HG03571 (cell line): Measurements from ENCODE around the gene TMEM87B.
"Not testable (repeated sequence)": the region's sequence is repeated elsewhere in the genome, so short reads cannot be mapped to it uniquely, and the experiment has no call there.

Experiments used
- ATAC-seq: cut with Tn5 transposase; IDR thresholded peaks from one replicate; pipeline ENCODE4 v1.9.1; 2021; ENCODE audit not compliant: unreplicated experiment

TMEM87B gene

GRCh38 chr2:112113354-112113753 is 58.3 kb downstream of the TMEM87B start:
- ATAC-seq = not testable (repeated sequence)

- no peak for ATAC-seq
These were observed 63.1 kb downstream of the TMEM87B start for GRCh38 chr2:112118148-112118547.

DNA sequence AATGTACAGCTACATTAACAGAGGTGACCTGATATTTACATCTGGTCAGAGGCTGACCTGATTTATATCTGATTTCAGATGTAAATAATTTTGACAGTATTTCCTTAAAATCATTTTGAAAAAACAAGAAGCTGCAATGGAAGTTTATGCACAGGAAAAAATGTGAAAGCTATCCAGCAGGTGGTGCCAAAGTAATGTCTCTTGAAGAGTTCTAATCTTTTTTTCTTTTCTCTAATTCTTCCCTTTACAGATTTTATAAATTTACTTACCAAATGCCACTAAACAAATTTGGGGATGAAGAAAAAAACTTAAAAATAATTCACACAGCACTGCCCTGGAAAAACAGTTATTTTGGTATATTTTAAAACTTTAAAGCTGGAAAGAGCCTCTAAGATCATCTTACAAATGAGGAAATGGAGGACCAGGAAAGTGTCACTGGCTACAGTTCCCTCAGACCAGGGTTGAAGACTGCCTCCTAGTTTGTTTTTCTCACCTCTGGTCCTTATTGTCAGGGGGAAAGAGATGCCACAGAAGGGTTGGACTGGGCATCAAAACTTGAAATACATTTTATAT is 66.7 kb downstream of the TMEM87B start:
- ATAC-seq = no peak

GRCh38 chr2:112129060-112129459 is 74.0 kb downstream of the TMEM87B start:
- no peak for ATAC-seq

GRCh38 chr2:112133344-112133743 is 78.3 kb downstream of the TMEM87B start:
- no peak for ATAC-seq

- no peak for ATAC-seq
These were observed 79.1 kb downstream of the TMEM87B start for GRCh38 chr2:112134120-112134519.

GRCh38 chr2:112136096-112136495 is 81.0 kb downstream of the TMEM87B start:
- ATAC-seq = no peak

DNA sequence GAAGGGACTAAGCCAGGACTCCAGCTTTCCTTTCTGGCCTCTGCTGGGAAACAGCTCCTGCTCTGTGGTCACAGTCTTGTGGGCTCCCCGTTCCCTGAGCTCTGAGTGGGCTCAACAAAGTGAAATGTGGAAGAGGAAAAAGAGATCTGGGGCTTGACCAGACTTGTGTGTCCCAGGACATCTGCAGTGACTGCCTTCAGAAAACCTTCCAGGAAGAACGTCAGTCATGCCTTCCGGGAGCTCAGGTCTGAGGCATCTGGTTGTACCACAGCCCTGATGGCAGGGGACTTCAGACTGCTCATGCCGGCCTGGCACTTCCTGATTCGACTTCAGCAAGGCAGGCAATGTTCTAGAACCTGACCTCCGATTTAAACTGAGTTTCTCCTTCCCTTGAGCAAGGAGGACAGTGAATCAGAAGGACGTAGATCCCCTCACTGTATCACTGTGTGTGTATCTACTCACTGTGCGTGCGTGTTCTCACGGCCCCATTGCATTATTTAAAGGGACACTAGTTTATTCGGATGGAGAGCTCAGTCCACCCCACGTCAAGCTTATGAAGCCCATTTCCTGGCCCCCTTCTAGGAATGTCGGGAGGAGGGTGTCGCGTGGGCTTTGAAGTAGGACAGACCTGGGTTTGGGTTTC is 82.6 kb downstream of the TMEM87B start:
- no peak for ATAC-seq

DNA sequence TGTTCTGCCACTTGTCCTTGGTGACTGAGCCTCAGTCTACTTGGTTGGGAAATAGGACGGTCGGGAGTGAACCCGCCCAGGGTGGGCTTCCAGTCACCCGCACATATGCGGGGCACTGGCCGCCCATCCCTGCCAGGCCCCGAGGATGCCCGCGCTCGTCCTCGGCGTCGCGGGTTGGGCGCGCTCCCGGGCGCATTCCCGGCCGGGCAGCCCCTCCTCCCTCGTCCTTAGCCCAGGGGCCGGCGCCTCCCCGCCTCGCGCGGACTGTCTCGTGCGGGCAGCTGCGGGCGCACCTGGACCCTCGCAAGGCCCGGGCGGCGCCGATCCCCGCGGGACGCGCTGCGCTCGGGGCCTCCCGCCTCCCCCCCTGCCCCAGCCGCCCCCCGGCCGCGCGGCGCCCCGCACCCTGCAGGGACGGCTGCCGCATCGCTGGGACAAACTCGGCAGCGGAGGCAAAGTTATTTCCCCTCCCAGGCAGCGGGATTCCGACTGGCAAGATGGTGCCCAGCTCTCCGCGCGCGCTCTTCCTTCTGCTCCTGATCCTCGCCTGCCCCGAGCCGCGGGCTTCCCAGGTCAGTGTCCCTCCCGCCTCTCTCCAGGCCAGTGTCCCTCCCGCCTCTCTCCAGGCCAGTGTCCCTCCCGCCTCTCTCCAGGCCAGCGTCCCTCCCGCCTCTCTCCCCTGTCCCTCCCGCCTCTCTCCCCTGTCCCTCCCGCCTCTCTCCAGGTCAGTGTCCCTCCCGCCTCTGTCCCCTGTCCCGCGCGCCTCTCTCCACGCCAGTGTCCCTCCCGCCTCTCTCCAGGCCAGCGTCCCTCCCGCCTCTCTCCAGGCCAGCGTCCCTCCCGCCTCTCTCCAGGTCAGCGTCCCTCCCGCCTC is 83.3 kb downstream of the TMEM87B start, which contains the start of gene FBLN7:
FBLN7 (plus strand) TSS at position 227 of the 874 bp plus-strand sequence; CDS start at position 498, 271 bp downstream.
- ATAC-seq = no peak

GRCh38 chr2:112139033-112139614 is 84.1 kb downstream of the TMEM87B start:
- not testable (repeated sequence) for ATAC-seq

DNA sequence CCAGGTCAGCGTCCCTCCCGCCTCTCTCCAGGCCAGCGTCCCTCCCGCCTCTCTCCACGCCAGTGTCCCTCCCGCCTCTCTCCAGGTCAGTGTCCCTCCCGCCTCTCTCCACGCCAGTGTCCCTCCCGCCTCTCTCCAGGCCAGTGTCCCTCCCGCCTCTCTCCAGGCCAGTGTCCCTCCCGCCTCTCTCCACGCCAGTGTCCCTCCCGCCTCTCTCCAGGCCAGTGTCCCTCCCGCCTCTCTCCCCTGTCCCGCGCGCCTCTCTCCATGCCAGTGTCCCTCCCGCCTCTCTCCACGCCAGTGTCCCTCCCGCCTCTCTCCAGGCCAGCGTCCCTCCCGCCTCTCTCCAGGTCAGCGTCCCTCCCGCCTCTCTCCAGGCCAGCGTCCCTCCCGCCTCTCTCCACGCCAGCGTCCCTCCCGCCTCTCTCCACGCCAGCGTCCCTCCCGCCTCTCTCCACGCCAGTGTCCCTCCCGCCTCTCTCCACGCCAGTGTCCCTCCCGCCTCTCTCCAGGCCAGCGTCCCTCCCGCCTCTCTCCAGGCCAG is 84.7 kb downstream of the TMEM87B start:
- not testable (repeated sequence) for ATAC-seq

DNA sequence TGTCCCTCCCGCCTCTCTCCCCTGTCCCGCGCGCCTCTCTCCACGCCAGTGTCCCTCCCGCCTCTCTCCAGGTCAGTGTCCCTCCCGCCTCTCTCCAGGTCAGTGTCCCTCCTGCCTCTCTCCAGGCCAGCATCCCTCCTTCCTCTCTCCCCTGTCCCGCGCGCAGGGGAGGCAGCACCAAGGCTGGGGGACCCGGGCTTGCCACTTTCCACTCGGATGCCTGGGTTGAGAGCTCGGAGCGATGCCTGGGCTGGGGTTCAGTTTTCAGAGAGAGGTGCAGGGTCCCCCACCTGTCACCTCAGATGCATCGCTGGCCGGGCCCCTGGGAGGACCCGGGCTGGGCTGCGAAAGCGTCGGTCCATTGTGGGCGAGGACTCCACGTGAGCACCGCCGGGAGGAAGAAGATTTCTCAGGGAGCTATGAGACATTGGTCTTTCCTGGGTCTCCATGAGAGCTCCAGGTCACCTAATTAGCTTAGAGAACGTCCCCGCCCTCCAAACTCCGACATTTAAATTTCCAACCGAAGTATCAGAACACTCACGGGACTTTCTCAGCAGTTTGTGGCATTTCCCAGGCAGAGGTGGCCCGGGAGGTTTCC is 85.2 kb downstream of the TMEM87B start:
- no peak for ATAC-seq

DNA sequence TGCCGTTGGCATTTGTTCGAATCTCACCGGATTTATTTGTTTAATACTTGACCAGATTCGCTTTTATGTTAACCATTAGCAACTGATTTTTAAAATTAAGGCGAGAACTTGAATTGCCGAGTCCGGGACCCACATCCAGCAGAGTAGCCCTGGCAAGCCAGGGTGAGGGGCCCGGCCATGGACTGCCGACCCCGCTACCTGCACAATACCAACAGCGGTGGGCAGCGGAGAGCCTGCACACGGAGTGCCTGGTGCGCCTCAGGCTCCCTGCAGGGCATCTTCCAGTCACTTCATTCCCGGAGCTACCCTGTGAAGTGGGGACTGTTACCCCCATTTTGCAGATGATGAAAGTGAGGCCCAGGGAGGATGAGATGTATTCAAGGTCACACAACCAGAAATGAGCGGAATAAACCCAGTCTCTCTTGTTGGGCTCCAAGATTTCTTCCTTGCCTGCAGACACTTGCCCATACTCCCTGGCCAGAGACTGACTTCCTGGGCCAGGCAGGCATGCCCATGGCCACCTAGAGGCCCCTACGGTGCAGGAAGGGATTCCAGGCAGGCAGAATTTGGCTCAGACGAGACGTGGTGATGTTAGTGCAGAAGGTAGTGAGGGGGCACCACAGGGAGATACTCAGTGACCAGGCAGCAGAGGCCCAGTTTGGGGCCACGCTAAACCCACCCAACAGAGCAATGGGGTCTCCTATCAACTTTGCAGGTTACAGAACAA is 86.0 kb downstream of the TMEM87B start:
- no peak for ATAC-seq

GRCh38 chr2:112141626-112142007 is 86.5 kb downstream of the TMEM87B start:
- no peak for ATAC-seq

- no peak for ATAC-seq
These were observed 87.5 kb downstream of the TMEM87B start for GRCh38 chr2:112142525-112143078.

DNA sequence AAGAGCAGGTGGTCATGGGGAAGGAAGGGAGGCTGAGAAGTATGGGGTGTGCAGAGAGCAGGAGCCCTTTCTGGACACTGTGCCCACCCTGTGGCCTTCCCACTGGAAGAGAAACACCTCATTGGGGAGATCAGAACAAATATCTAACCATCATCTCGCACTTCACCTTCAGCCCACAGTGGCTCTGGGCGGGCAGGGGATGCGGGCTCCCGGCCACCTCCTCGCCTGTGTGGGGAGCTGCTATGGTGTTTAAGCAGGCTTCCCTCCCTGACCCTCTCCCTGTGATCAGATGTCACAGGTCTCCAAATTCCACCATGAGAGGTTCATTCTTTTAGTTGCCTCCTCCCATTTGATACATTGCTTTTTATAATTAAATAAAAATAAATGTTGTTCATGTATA is 88.1 kb downstream of the TMEM87B start:
- no peak for ATAC-seq

DNA sequence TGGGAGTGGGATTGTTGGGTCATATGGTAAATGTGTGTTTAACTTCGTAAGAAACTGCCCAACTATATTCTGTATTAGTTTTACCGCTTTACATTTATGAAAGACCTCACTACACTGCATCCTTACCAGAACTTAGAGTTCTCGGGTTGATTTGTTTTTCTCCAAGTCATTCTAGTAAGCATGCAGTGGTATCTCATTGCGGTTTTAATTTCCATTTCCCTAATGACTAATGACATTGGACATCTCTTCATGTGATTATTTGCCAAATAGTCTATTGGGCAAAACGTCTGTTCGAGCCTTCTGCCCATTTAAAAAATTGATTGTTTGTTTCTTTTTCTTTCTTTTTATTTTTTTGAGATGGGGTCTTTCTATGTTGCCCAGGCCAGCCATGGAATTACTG is 89.9 kb downstream of the TMEM87B start:
- ATAC-seq = no peak

DNA sequence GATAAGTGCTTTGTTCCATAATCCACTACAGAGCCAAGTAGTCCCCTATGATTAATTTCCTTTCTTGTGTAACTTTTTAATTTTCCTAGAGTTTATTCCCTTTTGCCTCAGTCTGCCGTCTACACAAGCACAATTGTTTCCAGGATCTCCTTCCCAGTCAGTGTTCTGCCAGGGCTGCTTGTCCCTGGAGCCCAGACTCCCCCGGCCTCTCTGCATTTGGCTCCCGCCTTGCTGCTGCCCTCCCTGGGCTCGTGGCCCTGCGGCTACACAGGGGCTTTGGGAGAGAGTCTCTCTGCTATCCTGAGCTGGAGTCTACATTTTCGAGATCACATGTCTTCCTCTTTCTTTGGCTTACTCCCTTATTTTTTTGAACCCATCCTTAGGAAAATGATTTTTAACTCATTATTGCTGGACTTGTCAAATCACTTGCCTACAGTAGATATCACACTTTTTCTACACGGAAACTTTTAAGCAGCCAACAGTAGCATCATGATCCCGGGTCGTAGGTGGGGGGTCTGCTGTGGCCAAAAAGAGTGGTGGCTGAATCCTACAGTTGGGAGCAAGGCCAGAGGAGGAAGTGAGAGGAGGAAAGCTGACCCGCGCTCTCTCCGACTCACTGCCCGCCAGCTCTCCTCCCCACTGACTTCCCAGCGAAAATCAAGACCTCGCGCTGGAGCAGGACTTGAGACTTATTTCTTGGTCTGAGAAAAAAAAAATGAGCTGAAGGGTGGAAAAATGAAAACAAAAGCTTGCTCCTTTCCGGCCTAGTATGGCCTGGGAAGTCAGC is 92.5 kb downstream of the TMEM87B start:
- ATAC-seq = no peak

- ATAC-seq = no peak
These were observed 93.4 kb downstream of the TMEM87B start for GRCh38 chr2:112148477-112148876.
